ENCODE measurements around the gene PLXNB2.

The PLXNB2 gene

DNA sequence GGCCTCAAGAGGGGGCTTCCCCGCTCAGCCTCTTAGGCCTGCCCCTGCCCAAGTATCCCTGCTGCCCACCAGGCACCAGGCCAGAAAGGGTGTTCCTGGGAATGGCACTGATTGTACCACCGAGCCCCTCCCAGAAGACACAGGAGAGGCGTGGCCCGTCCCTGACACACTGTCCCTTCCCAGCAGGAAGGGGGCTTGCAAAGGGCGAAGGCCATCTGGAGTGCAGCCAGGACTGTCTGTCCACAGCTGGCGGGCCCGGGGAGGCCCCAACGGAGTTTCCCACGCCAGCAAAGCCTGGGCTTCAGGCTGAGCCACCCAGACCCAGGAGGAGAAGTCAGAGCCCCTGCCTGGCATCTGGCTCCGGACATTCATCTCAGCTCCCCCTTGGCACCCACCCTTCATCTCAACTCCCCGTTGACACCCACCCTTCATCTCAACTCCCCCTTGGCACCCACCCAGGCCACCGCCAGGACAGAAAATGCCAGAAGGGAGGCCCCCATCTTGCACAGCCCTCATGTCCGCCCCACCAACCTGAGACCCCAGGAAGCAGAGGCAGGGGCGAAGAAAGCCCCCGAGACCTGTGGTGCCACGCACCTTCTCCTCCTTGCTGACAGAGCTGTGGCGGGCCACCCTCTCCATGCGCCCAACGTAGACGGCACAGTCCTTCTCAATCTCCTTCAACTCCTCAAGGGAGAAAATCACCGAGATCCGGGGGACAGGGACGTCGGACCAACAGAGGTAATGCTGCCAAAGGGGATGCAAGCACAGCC lies 82.1 kb downstream of the PLXNB2 start:
- Histone ChIP-seq H3K36me3 (replicated peaks) (peaks cover 53% of the 10 kb centered on the region), H3K27ac (no peak overlapping the region), H3K27me3 (replicated peaks) (no peaks in the 10 kb centered on the region), H3K4me3 (ENCODE audit: low read depth, low read length) (no peak overlapping the region)
- in situ Hi-C loops (cut with HindIII; ENCODE audit: low pct_ligation_motif_present, low sequenced_read_pairs): no loop called here
- DNase-seq: no peak
- TF ChIP-seq, protein P1, sequence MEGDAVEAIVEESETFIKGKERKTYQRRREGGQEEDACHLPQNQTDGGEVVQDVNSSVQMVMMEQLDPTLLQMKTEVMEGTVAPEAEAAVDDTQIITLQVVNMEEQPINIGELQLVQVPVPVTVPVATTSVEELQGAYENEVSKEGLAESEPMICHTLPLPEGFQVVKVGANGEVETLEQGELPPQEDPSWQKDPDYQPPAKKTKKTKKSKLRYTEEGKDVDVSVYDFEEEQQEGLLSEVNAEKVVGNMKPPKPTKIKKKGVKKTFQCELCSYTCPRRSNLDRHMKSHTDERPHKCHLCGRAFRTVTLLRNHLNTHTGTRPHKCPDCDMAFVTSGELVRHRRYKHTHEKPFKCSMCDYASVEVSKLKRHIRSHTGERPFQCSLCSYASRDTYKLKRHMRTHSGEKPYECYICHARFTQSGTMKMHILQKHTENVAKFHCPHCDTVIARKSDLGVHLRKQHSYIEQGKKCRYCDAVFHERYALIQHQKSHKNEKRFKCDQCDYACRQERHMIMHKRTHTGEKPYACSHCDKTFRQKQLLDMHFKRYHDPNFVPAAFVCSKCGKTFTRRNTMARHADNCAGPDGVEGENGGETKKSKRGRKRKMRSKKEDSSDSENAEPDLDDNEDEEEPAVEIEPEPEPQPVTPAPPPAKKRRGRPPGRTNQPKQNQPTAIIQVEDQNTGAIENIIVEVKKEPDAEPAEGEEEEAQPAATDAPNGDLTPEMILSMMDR (IDR thresholded peaks at IDR 0.05; ENCODE audit: low read depth, low read length, missing control alignments): no peak
